ENCODE results near the gene LRRC52.

The LRRC52 gene

DNA sequence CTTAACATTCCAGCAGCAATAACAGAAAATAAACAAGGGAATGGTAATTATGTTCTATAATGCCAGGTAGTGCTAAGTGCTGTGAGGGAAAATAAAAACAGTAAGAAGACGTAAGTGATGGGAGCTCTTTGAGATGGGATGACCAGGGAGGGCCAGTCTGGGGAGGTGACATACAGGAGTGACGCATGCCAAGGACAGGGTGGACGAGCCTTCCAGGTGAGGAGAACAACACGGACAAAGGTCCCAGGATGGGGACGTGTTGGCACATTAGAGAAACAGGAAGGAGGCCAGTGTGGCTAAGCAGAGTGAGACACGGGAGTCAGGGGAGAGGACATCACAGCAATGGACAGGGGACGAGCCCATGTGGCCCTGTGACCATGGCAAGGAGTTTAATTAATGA, 11.7 kb upstream of the LRRC52 start:
- Mint-ChIP-seq H3K27ac (no peak overlapping the region), H3K36me3 (ENCODE audit: low read depth) (no peaks in the 10 kb centered on the region), H3K27me3 (ENCODE audit: low read depth, poor library complexity) (peaks cover 8% of the 10 kb centered on the region), H3K4me1 (peaks cover 20% of the 10 kb centered on the region), H3K4me3 (no peak overlapping the region), H3K9me3 (no peaks in the 10 kb centered on the region)
- TF ChIP-seq, protein P1, sequence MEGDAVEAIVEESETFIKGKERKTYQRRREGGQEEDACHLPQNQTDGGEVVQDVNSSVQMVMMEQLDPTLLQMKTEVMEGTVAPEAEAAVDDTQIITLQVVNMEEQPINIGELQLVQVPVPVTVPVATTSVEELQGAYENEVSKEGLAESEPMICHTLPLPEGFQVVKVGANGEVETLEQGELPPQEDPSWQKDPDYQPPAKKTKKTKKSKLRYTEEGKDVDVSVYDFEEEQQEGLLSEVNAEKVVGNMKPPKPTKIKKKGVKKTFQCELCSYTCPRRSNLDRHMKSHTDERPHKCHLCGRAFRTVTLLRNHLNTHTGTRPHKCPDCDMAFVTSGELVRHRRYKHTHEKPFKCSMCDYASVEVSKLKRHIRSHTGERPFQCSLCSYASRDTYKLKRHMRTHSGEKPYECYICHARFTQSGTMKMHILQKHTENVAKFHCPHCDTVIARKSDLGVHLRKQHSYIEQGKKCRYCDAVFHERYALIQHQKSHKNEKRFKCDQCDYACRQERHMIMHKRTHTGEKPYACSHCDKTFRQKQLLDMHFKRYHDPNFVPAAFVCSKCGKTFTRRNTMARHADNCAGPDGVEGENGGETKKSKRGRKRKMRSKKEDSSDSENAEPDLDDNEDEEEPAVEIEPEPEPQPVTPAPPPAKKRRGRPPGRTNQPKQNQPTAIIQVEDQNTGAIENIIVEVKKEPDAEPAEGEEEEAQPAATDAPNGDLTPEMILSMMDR (IDR thresholded peaks at IDR 0.05), result no peak
- no peak for DNase-seq

DNA sequence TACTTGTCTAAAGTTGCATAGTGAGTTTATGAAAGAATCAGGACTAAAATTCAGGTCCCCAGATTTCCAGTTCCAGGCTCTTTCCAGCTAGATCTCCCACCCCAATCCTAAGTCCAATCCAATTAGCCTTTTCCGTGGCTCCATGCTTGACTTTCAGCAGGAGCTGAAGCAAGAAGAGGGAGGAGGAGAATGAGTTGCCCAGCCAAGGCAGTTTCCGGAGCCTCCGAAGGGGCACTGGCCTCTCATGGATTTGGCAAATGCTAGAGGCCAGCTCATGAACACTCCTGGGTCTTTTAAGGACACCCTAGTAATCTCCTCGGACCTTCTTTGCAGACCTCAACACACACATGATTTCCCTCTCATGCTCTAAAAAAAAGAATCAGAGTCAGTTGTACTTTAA, 10.5 kb upstream of the LRRC52 start:
- Mint-ChIP-seq H3K36me3 (ENCODE audit: low read depth) (no peaks in the 10 kb centered on the region), H3K9me3 (no peaks in the 10 kb centered on the region), H3K4me3 (no peak overlapping the region), H3K4me1 (peaks cover 13% of the 10 kb centered on the region), H3K27me3 (ENCODE audit: low read depth, poor library complexity) (peaks cover 8% of the 10 kb centered on the region), H3K27ac (no peak overlapping the region)
- DNase-seq, result no peak
- TF ChIP-seq, protein P1 (IDR thresholded peaks at IDR 0.05), result no peak

DNA sequence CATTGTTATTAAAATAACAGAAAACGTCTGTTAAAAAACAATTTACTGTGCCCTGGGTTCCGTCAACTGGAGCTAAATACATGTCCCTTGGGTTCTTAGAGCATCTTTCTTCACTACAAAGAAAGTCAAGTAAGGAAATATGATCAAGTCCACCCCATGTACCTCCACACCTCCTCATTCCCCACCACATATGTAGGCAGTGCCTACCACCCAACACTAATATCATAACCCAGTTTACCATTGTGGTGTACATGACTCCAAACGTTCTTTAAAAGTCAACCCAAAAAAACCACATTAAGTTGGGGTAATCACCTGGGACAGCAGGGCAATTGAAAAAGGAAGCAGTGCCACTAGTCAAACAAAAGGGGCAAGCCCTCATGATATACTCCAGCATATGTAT, 7.8 kb upstream of the LRRC52 start:
- peaks cover 17% of the 10 kb centered on the region for H3K4me1 Mint-ChIP-seq
- H3K27me3 Mint-ChIP-seq (ENCODE audit: low read depth, poor library complexity), result peaks cover 6% of the 10 kb centered on the region
- no peaks in the 10 kb centered on the region for H3K36me3 Mint-ChIP-seq (ENCODE audit: low read depth)
- H3K4me3 Mint-ChIP-seq, result no peak overlapping the region
- H3K9me3 Mint-ChIP-seq, result no peaks in the 10 kb centered on the region
- H3K27ac Mint-ChIP-seq, result no peak overlapping the region
- DNase-seq, result no peak
- TF ChIP-seq, protein P1 (IDR thresholded peaks at IDR 0.05), result no peak

DNA sequence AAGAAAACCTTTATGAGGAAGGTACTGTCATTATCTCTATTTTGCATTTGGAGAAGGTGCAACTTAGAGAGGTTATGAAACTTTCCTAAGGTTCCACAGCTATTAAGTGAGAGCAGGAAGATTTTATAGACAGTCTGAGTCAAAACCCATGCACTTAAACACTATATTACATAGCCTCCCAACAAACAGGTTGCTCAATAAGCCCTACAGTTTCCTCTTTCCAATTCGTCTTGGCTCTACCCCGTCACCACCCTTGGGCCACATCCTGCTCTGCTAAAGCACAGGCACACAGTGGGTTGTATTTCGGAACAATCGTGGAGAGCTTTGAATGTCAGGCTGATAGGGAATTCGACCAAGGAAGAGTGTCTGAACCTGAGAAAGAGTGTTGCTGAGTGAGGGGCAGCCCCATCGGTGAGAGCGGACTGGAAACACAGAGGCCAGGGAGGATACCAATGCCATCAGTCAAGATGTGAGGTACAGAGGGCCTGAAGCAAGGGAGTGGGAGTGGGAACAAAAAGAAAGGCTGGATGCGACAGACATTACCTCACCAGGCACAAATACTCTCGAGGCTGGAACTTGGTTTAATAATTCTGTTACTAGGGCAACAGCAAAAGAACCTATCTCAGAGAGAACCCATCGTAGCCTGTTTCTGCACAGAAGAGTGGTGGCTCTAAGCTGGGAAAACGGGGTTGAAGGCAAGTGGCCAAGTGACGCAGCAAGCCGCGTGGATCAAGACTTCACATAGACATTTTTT, 6.3 kb upstream of the LRRC52 start:
- H3K4me3 Mint-ChIP-seq, result no peak overlapping the region
- H3K27ac Mint-ChIP-seq, result no peak overlapping the region

DNA sequence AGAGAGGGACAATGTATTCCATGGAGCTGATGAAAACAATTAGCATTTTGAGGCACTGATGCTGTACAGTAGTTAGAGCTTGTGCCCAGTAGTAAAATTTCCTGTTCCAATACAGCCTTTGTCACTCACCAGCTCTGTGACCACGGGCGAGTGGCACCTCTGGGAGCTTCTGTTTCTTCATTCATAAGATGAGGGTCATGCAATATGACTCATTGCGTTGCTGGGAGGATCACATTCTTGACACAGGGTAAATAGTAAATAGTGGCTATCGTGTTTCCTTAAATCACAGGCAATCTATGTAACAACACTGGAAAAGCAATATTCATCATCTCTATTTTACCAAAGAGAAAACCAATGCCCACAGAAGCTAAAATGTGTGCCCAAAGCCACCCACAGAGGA, 4.5 kb upstream of the LRRC52 start:
- DNase-seq, result no peak
- H3K27ac Mint-ChIP-seq, result no peak overlapping the region
- H3K4me1 Mint-ChIP-seq, result peaks cover 28% of the 10 kb centered on the region
- H3K9me3 Mint-ChIP-seq, result no peaks in the 10 kb centered on the region
- no peak overlapping the region for H3K4me3 Mint-ChIP-seq
- TF ChIP-seq, protein P1 (IDR thresholded peaks at IDR 0.05), result no peak
- H3K27me3 Mint-ChIP-seq (ENCODE audit: low read depth, poor library complexity), result peaks cover 5% of the 10 kb centered on the region
- no peaks in the 10 kb centered on the region for H3K36me3 Mint-ChIP-seq (ENCODE audit: low read depth)

More for the DNA sequence above, 6.3 kb upstream of the LRRC52 start:
- Mint-ChIP-seq H3K27me3 (ENCODE audit: low read depth, poor library complexity) (peaks cover 5% of the 10 kb centered on the region), H3K9me3 (no peaks in the 10 kb centered on the region), H3K4me1 (peaks cover 16% of the 10 kb centered on the region), H3K36me3 (ENCODE audit: low read depth) (no peaks in the 10 kb centered on the region)
- TF ChIP-seq, protein P1 (IDR thresholded peaks at IDR 0.05), result no peak
- no peak for DNase-seq

DNA sequence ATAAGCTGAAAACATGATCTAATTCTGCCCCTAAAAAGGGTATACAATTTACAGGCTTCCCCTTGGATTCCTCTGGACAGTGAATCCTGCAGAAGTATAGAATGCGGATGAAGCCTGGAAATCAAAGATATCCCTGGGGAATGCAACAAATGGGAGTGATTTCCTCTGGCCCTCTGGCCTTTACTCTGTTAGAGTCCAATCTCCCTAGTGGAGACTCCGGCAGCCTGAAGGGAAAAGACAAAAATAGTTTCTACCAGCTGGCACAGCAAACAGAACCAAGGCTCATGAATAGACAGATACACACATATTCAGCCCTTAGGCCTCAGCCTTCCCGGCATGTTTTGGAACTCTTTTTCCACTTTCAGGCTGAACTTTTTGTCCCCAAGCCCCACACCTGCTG, 3.9 kb upstream of the LRRC52 start:
- no peak for DNase-seq
- Mint-ChIP-seq H3K4me1 (peaks cover 33% of the 10 kb centered on the region), H3K4me3 (no peak overlapping the region), H3K27ac (no peak overlapping the region), H3K27me3 (ENCODE audit: low read depth, poor library complexity) (peaks cover 5% of the 10 kb centered on the region), H3K36me3 (ENCODE audit: low read depth) (no peaks in the 10 kb centered on the region), H3K9me3 (no peaks in the 10 kb centered on the region)
- TF ChIP-seq, protein P1 (IDR thresholded peaks at IDR 0.05), result no peak

All from nephron progenitor cell (in vitro differentiated cells).